SU-DHL-6 (cell line): ENCODE measurements around the gene ACVR1.
"Not testable (repeated sequence)": the region's sequence is repeated elsewhere in the genome, so short reads cannot be mapped to it uniquely, and the experiment has no call there.

Source experiments
- H2AFZ ChIP-seq: fragments of 200-600 bp; sonication (generic); 2 replicates; pipeline ENCODE4 v1.6.1; 2014; ENCODE audit warnings: low read depth, mild to moderate bottlenecking, moderate library complexity, mixed read lengths, antibody characterized with exemption, low read length; ENCODE audit not compliant: severe bottlenecking
- H3F3A ChIP-seq: fragments of 200-600 bp; shearing (Covaris generic); 2 replicates; pipeline ENCODE4 v1.6.0; 2016; ENCODE audit warnings: antibody characterized with exemption, mild to moderate bottlenecking; ENCODE audit not compliant: insufficient read depth
- H3K27ac ChIP-seq: fragments of 200-600 bp; sonication (generic); 2 replicates; pipeline ENCODE4 v1.5.1; 2016; ENCODE audit warnings: low read depth, mild to moderate bottlenecking, low read length, moderate library complexity, mixed read lengths
- H3K27me3 ChIP-seq: fragments of 200-600 bp; sonication (generic), shearing (Covaris generic); 2 replicates; pipeline ENCODE4 v1.6.0; 2014; ENCODE audit warnings: mild to moderate bottlenecking, low read length
- H3K36me3 ChIP-seq: fragments of 200-600 bp; sonication (generic); 2 replicates; pipeline ENCODE4 v1.6.1; 2014; ENCODE audit warnings: mild to moderate bottlenecking, low read length, mixed read lengths
- H3K4me2 ChIP-seq: fragments of 300-600, 200-600 bp; shearing (Covaris generic), sonication (generic); 2 replicates; pipeline ENCODE4 v1.6.0; 2014; ENCODE audit warnings: low read length, low read depth, mild to moderate bottlenecking; ENCODE audit not compliant: poor library complexity, severe bottlenecking
- H3K4me3 ChIP-seq: fragments of 200-600 bp; sonication (generic); 2 replicates; pipeline ENCODE4 v1.5.1; 2014; ENCODE audit warnings: antibody characterized with exemption, low read length, mild to moderate bottlenecking, mixed read lengths; ENCODE audit not compliant: insufficient read depth, poor library complexity, severe bottlenecking
- H3K79me2 ChIP-seq: fragments of 200-600 bp; sonication (generic); 2 replicates; pipeline ENCODE4 v1.6.1; 2014; ENCODE audit warnings: mild to moderate bottlenecking, low read length, moderate library complexity; ENCODE audit not compliant: insufficient read depth
- H3K9ac ChIP-seq: fragments of 200-600 bp; sonication (generic); 2 replicates; pipeline ENCODE4 v1.7.0; 2014; ENCODE audit warnings: mild to moderate bottlenecking, low read length
- H3K9me2 ChIP-seq: fragments of 200-600 bp; sonication (generic); replicated peaks from 2 replicates; pipeline ENCODE4 v1.6.1; 2014; ENCODE audit warnings: low read length; ENCODE audit not compliant: insufficient read depth
- H3K9me3 ChIP-seq: fragments of 200-600 bp; sonication (generic); 2 replicates; pipeline ENCODE4 v1.6.1; 2014; ENCODE audit warnings: low read length, mixed read lengths; ENCODE audit not compliant: insufficient read depth
- H4K20me1 ChIP-seq: fragments of 200-600 bp; sonication (generic); 2 replicates; pipeline ENCODE4 v1.6.1; 2014; ENCODE audit warnings: low read depth, mild to moderate bottlenecking, antibody characterized with exemption, low read length, moderate library complexity, mixed read lengths
- CTCF ChIP-seq: fragments of 200-600 bp; sonication (generic); IDR thresholded peaks from one replicate; pipeline ENCODE4 v1.5.1; 2017; ENCODE audit warnings: antibody characterized with exemption, mild to moderate bottlenecking, low read length, moderate library complexity; ENCODE audit not compliant: insufficient read depth, poor library complexity, severe bottlenecking
- EZH2phosphoT487 ChIP-seq: fragments of 200-600 bp; sonication (generic), shearing (Covaris generic); conservative IDR thresholded peaks from 2 replicates; pipeline ENCODE4 v1.6.1; 2018; ENCODE audit warnings: mild to moderate bottlenecking, antibody characterized with exemption, low read length, moderate library complexity, mixed read lengths

The ACVR1 gene

DNA sequence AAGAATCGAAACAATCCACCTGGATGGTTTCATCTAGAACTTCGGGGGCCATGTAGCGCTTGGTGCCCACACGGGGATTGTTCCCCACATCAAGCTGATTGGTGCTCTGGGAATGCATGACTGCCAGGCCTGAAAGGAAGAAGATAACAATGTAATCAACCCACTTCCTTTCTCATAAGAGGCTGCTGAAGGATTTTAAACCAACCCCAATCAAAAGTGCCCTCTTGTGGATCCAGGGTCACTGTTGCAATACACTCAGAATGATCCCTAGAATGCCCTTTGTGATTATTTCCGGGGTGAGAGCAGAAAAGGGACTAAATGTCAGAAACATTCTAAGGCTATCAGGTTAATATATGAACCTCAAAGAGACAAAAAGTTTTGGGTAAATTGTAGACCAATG is 115.2 kb downstream of the ACVR1 start:
- Histone ChIP-seq H3K4me2 (no peak overlapping the region), H2AFZ (no peak overlapping the region), H3K9me2 (no peaks in the 10 kb centered on the region), H3K27me3 (no peaks in the 10 kb centered on the region), H3K9ac (no peak overlapping the region), H3K27ac (no peak overlapping the region), H3K4me3 (no peak overlapping the region), H3K36me3 (no peaks in the 10 kb centered on the region), H4K20me1 (no peaks in the 10 kb centered on the region), H3F3A (no peaks in the 10 kb centered on the region), H3K9me3 (no peaks in the 10 kb centered on the region), H3K79me2 (no peaks in the 10 kb centered on the region)
- no peak for TF ChIP-seq EZH2phosphoT487
- no peak for TF ChIP-seq CTCF

- H3K9ac ChIP-seq, result no peak overlapping the region
- H3F3A ChIP-seq, result no peaks in the 10 kb centered on the region
- TF ChIP-seq CTCF (no peak), EZH2phosphoT487 (no peak)
- no peaks in the 10 kb centered on the region for H3K9me2 ChIP-seq
- H3K9me3 ChIP-seq, result no peaks in the 10 kb centered on the region
- H3K27ac ChIP-seq, result no peak overlapping the region
- no peak overlapping the region for H3K4me3 ChIP-seq
- no peaks in the 10 kb centered on the region for H3K79me2 ChIP-seq
- H3K36me3 ChIP-seq, result no peaks in the 10 kb centered on the region
- H4K20me1 ChIP-seq, result no peaks in the 10 kb centered on the region
- no peaks in the 10 kb centered on the region for H3K27me3 ChIP-seq
- no peak overlapping the region for H2AFZ ChIP-seq
- no peak overlapping the region for H3K4me2 ChIP-seq
Observed at GRCh38 chr2:157759855-157760254, 116.3 kb downstream of the ACVR1 start.

- Histone ChIP-seq H3K4me2 (no peak overlapping the region), H3K79me2 (no peaks in the 10 kb centered on the region)
- TF ChIP-seq CTCF (no peak), EZH2phosphoT487 (no peak)
Observed at GRCh38 chr2:157758586-157758985, 117.5 kb downstream of the ACVR1 start.

GRCh38 chr2:157757500-157757899 is 118.6 kb downstream of the ACVR1 start:
- Histone ChIP-seq H2AFZ (no peak overlapping the region), H4K20me1 (no peaks in the 10 kb centered on the region), H3K4me3 (no peak overlapping the region), H3F3A (no peaks in the 10 kb centered on the region), H3K79me2 (no peaks in the 10 kb centered on the region), H3K27ac (no peak overlapping the region), H3K27me3 (no peaks in the 10 kb centered on the region), H3K9me3 (no peaks in the 10 kb centered on the region), H3K4me2 (no peak overlapping the region), H3K9me2 (no peaks in the 10 kb centered on the region), H3K36me3 (no peaks in the 10 kb centered on the region), H3K9ac (no peak overlapping the region)
- TF ChIP-seq EZH2phosphoT487 (no peak), CTCF (no peak)

More at GRCh38 chr2:157758586-157758985, 117.5 kb downstream of the ACVR1 start:
- Histone ChIP-seq H4K20me1 (no peaks in the 10 kb centered on the region), H3K9me2 (no peaks in the 10 kb centered on the region), H3K4me3 (no peak overlapping the region), H2AFZ (no peak overlapping the region), H3K36me3 (no peaks in the 10 kb centered on the region), H3K9me3 (no peaks in the 10 kb centered on the region), H3K27me3 (no peaks in the 10 kb centered on the region), H3F3A (no peaks in the 10 kb centered on the region), H3K27ac (no peak overlapping the region), H3K9ac (no peak overlapping the region)

DNA sequence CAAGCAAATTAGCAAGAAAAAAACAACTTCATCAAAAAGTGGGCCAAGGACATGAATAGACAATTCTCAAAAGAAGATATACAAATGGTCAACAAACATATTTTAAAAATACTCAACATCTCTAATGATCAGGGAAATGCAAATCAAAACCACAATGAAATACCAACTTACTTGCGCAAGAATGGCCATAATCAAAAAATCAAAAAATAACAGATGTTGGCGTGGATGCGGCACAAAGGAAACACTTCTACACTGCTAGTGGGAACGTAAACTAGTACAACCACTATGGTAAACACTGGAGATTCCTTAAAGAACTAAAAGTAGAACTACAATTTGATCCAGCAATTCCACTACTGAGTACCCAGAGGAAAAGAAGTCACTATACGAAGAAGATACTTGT is 119.7 kb downstream of the ACVR1 start:
- not testable (repeated sequence) for H3K9me2 ChIP-seq, H3K4me3 ChIP-seq, H4K20me1 ChIP-seq, H3K9me3 ChIP-seq, H3F3A ChIP-seq, H3K36me3 ChIP-seq, H3K9ac ChIP-seq, H3K27me3 ChIP-seq, H3K27ac ChIP-seq, H3K4me2 ChIP-seq, H3K79me2 ChIP-seq, H2AFZ ChIP-seq
